GM19240 (cell line): ENCODE data around the gene CRYGB.
"Not testable (repeated sequence)": the region's sequence is repeated elsewhere in the genome, so short reads cannot be mapped to it uniquely, and the experiment has no call there.

Source experiments
- DNase-seq: peaks from one replicate; pipeline ENCODE4 v3.0.0; 2011; ENCODE audit warnings: low spot score; ENCODE audit not compliant: insufficient read length

CRYGB gene

GRCh38 chr2:208150094-208150493 is 4.1 kb upstream of the CRYGB start:
- DNase-seq = no peak

- no peak for DNase-seq
Measured at GRCh38 chr2:208148803-208149202, 2.8 kb upstream of the CRYGB start.

GRCh38 chr2:208147759-208148158 is 1.8 kb upstream of the CRYGB start:
- no peak for DNase-seq

GRCh38 chr2:208147008-208147407 is 1.1 kb upstream of the CRYGB start:
- no peak for DNase-seq

- DNase-seq = no peak
Measured at GRCh38 chr2:208142925-208143799, 2.8 kb downstream of the CRYGB start.

GRCh38 chr2:208142240-208142924 is 3.6 kb downstream of the CRYGB start:
- no peak for DNase-seq

- DNase-seq = no peak
Measured at GRCh38 chr2:208139447-208139846, 6.5 kb downstream of the CRYGB start.

- DNase-seq = not testable (repeated sequence)
Measured at GRCh38 chr2:208138334-208138733, 7.6 kb downstream of the CRYGB start.

GRCh38 chr2:208136716-208137094 is 9.3 kb downstream of the CRYGB start:
- DNase-seq = no peak

- DNase-seq = no peak
Measured at GRCh38 chr2:208135794-208136715, 9.9 kb downstream of the CRYGB start.

GRCh38 chr2:208134928-208135586 is 10.9 kb downstream of the CRYGB start:
- no peak for DNase-seq

GRCh38 chr2:208130712-208131110 is 15.2 kb downstream of the CRYGB start:
- no peak for DNase-seq

- no peak for DNase-seq
Measured at GRCh38 chr2:208129744-208130711, 15.9 kb downstream of the CRYGB start, which contains the start of gene CRYGC. Gene CRYGC, minus strand, starts transcription at chr2:208129828. Its CDS starts 36 bp downstream, at chr2:208129792.

- DNase-seq = no peak
Measured at GRCh38 chr2:208128136-208128535, 17.8 kb downstream of the CRYGB start.

- no peak for DNase-seq
Measured at GRCh38 chr2:208127090-208127489, 18.9 kb downstream of the CRYGB start.

- no peak for DNase-seq
Measured at GRCh38 chr2:208125251-208125650, 20.7 kb downstream of the CRYGB start.

GRCh38 chr2:208124013-208124715 is 21.8 kb downstream of the CRYGB start, which contains the start of gene CRYGD:
Gene CRYGD, minus strand, starts transcription at chr2:208124524. Its CDS starts 51 bp downstream, at chr2:208124473.
- DNase-seq = not testable (repeated sequence)

GRCh38 chr2:208122248-208122647 is 23.7 kb downstream of the CRYGB start:
- no peak for DNase-seq

GRCh38 chr2:208118918-208119317 is 27.0 kb downstream of the CRYGB start:
- DNase-seq = no peak
